Measurements from ENCODE around the gene SPEN. TPM values are rescaled to one million over a fixed set of nuclear protein-coding genes. Genes with fewer than 3 reads are reported as not detected.

SPEN gene
- total and polyA plus RNA-seq, 9 of the 15 experiments (the other 6 are each of a cell fraction or from before 2014, with no cell fraction given) = 5.7 to 87.5 (median 27.2) TPM

DNA sequence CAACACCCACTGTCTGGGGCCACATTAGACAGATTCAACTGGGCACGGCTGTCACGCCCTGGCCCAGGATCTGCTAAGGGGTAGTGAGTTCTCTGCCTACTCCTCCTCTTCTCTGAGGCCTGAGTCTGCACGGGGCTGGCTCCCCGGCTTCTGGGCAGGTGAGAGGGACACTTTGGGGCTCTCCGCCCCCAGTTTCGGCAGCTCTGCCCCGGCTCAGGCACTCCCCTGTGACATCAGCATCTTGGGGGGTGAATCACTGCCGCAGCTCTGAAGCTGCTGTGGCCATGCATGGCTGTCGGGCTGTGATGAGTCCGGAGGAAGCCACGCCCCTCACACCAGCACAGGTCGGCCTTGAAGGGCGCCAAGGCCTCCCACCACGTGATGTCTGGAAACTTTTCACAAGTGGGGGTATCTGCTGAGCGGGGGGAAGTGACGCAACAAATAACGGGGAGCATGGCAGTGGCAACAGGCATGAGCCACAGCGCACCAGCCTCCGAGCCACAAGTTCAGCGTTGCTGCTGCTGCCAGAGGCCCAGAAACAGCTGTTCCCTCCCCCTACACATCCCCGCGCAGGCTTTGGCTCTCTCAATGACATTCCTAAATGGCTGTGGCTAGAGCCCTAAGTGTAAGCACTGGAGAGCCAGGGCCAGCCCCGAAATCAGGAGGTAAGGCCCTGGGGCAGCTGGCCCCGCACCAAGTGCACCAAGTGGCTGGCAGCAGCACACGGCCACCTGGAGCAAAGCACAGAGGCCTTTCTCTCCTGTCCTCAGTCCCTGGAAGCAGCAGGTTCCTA lies 102.1 kb downstream of the SPEN start (continued):
- TF ChIP-seq, protein P1, sequence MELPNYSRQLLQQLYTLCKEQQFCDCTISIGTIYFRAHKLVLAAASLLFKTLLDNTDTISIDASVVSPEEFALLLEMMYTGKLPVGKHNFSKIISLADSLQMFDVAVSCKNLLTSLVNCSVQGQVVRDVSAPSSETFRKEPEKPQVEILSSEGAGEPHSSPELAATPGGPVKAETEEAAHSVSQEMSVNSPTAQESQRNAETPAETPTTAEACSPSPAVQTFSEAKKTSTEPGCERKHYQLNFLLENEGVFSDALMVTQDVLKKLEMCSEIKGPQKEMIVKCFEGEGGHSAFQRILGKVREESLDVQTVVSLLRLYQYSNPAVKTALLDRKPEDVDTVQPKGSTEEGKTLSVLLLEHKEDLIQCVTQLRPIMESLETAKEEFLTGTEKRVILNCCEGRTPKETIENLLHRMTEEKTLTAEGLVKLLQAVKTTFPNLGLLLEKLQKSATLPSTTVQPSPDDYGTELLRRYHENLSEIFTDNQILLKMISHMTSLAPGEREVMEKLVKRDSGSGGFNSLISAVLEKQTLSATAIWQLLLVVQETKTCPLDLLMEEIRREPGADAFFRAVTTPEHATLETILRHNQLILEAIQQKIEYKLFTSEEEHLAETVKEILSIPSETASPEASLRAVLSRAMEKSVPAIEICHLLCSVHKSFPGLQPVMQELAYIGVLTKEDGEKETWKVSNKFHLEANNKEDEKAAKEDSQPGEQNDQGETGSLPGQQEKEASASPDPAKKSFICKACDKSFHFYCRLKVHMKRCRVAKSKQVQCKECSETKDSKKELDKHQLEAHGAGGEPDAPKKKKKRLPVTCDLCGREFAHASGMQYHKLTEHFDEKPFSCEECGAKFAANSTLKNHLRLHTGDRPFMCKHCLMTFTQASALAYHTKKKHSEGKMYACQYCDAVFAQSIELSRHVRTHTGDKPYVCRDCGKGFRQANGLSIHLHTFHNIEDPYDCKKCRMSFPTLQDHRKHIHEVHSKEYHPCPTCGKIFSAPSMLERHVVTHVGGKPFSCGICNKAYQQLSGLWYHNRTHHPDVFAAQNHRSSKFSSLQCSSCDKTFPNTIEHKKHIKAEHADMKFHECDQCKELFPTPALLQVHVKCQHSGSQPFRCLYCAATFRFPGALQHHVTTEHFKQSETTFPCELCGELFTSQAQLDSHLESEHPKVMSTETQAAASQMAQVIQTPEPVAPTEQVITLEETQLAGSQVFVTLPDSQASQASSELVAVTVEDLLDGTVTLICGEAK (IDR thresholded peaks at IDR 0.05) = no peak; the same call in 1 of the 2 replicates
- TF ChIP-seq, protein P1 (CRISPR knock-in tag; IDR thresholded peaks at IDR 0.05) = no peak
- TF ChIP-seq NR4A1 (CRISPR knock-in tag; IDR thresholded peaks at IDR 0.05) = peak; percentile 52; the same call in 1 of the 2 replicates
- TF ChIP-seq NR4A1 (tag; IDR thresholded peaks at IDR 0.05) = peak; percentile 69; the same call in 1 of the 2 replicates
- no peak for TF ChIP-seq ZNF12 (CRISPR knock-in tag; IDR thresholded peaks at IDR 0.05)
- TF ChIP-seq, protein P2, sequence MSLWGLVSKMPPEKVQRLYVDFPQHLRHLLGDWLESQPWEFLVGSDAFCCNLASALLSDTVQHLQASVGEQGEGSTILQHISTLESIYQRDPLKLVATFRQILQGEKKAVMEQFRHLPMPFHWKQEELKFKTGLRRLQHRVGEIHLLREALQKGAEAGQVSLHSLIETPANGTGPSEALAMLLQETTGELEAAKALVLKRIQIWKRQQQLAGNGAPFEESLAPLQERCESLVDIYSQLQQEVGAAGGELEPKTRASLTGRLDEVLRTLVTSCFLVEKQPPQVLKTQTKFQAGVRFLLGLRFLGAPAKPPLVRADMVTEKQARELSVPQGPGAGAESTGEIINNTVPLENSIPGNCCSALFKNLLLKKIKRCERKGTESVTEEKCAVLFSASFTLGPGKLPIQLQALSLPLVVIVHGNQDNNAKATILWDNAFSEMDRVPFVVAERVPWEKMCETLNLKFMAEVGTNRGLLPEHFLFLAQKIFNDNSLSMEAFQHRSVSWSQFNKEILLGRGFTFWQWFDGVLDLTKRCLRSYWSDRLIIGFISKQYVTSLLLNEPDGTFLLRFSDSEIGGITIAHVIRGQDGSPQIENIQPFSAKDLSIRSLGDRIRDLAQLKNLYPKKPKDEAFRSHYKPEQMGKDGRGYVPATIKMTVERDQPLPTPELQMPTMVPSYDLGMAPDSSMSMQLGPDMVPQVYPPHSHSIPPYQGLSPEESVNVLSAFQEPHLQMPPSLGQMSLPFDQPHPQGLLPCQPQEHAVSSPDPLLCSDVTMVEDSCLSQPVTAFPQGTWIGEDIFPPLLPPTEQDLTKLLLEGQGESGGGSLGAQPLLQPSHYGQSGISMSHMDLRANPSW (CRISPR knock-in tag; IDR thresholded peaks at IDR 0.05) = peak; percentile 64; the same call in 1 of the 2 replicates
- no peak for TF ChIP-seq PML (IDR thresholded peaks at IDR 0.05; ENCODE audit: low read length)
- TF ChIP-seq SREBF2 (CRISPR knock-in tag; IDR thresholded peaks at IDR 0.05) = no peak
- no peak for TF ChIP-seq ZNF121 (CRISPR knock-in tag; conservative IDR thresholded peaks at IDR 0.05)
- no peak for TF ChIP-seq DIDO1 (tag; IDR thresholded peaks at IDR 0.05; ENCODE audit: low read depth)
- no peak for TF ChIP-seq NCOA4 (IDR thresholded peaks at IDR 0.05; ENCODE audit: partially characterized antibody)
- TF ChIP-seq, protein P3, sequence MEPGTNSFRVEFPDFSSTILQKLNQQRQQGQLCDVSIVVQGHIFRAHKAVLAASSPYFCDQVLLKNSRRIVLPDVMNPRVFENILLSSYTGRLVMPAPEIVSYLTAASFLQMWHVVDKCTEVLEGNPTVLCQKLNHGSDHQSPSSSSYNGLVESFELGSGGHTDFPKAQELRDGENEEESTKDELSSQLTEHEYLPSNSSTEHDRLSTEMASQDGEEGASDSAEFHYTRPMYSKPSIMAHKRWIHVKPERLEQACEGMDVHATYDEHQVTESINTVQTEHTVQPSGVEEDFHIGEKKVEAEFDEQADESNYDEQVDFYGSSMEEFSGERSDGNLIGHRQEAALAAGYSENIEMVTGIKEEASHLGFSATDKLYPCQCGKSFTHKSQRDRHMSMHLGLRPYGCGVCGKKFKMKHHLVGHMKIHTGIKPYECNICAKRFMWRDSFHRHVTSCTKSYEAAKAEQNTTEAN (CRISPR knock-in tag; IDR thresholded peaks at IDR 0.05) = no peak
- TF ChIP-seq SRSF9 (IDR thresholded peaks at IDR 0.05; ENCODE audit: borderline replicate concordance, low read depth, low read length) = no peak
- TF ChIP-seq NFYB (IDR thresholded peaks at IDR 0.05; ENCODE audit: extremely low read depth, insufficient read length) = no peak
- TF ChIP-seq NFRKB (IDR thresholded peaks at IDR 0.05; ENCODE audit: low read depth) = peak; percentile 64

Measured in K562 (cell line).